ENCODE measurements around the gene GOLPH3L.
"Not testable (repeated sequence)": the region's sequence is repeated elsewhere in the genome, so short reads cannot be mapped to it uniquely, and the experiment has no call there.

GOLPH3L gene

DNA sequence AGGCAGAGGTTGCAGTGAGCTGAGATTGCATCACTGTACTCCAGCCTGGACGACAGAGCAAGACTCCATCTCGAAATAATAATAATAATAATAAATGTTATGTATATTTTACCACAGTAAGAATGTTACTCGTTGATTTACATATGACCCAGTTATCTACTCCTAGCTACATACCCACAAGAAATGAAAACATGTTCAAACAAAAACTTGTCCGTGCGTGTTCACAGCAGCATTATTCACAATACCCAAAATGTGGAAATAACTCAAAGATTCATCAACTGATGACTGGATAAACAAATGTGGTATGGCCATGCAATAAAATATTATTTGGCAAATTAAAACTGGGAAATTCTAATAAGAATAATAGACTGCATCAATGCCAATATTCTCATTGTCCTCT is 35.8 kb downstream of the GOLPH3L start:
- in situ Hi-C loops (cut with MboI; ENCODE audit: low pct_unique_long_range_greater_than_20kb, low sequenced_read_pairs, unreplicated experiment), result no loop called here
- DNase-seq (ENCODE audit: low spot score), result no peak
- TF ChIP-seq, protein P1, sequence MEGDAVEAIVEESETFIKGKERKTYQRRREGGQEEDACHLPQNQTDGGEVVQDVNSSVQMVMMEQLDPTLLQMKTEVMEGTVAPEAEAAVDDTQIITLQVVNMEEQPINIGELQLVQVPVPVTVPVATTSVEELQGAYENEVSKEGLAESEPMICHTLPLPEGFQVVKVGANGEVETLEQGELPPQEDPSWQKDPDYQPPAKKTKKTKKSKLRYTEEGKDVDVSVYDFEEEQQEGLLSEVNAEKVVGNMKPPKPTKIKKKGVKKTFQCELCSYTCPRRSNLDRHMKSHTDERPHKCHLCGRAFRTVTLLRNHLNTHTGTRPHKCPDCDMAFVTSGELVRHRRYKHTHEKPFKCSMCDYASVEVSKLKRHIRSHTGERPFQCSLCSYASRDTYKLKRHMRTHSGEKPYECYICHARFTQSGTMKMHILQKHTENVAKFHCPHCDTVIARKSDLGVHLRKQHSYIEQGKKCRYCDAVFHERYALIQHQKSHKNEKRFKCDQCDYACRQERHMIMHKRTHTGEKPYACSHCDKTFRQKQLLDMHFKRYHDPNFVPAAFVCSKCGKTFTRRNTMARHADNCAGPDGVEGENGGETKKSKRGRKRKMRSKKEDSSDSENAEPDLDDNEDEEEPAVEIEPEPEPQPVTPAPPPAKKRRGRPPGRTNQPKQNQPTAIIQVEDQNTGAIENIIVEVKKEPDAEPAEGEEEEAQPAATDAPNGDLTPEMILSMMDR (IDR thresholded peaks at IDR 0.05; ENCODE audit: extremely low read depth, insufficient read depth, missing control alignments), result no peak

DNA sequence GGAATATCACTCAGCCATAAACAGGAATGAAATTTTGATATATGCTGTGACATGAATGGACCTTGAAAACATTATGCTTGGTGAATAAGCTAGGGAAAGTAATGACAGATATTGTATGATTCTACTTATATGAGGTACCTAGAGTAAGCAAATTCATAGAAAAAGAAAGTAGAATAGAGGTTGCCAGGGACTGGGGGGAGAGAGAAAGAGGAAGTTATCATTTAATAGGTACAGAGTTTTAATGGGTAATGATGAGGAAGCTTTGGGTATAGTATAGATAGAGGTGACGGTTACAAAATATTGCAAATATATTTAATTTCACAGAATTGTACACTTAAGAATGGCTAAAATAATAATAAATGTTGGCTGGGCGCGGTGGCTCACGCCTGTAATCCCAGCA is 36.4 kb downstream of the GOLPH3L start:
- in situ Hi-C loops (cut with MboI; ENCODE audit: low pct_unique_long_range_greater_than_20kb, low sequenced_read_pairs, unreplicated experiment), result no loop called here
- TF ChIP-seq, protein P1 (IDR thresholded peaks at IDR 0.05; ENCODE audit: extremely low read depth, insufficient read depth, missing control alignments), result no peak
- DNase-seq (ENCODE audit: low spot score), result no peak

DNA sequence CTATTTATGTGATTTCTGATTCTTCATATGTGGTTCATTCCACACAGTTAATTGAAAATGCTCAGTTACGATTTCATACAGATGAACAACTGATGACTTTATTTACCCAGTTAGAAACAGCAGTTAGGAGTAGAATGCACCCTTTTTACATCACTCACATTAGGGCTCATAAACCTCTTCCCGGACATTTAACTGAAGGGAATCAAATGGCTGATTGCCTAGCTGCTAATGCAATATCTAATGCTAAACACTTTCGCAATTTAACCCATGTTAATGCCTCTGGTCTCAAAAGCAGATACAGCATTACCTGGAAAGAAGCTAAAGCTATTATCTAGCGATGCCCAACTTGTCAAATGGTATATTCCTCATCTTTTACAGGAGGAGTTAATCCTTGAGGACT is 39.9 kb downstream of the GOLPH3L start:
- in situ Hi-C loops (cut with MboI; ENCODE audit: low pct_unique_long_range_greater_than_20kb, low sequenced_read_pairs, unreplicated experiment); DNase-seq (ENCODE audit: low spot score): not testable (repeated sequence)

DNA sequence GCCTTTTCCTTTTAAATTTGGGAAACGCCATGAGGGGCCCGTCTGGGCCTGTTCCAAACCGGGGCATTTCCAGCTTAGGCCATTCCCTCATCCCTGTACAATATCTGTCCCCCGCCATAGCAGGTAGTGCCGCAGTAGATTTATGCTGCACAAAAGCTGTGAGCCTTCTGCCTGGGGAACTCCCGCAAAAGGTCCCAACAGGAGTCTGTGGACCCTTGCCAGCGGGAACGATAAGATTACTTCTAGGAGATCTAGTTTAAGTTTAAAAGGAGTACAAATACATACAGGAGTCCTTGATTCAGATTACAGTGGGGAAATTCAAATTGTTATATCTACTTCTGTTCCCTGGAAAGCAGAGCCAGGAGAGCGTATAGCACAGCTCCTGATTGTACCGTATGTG is 42.3 kb downstream of the GOLPH3L start:
- in situ Hi-C loops (cut with MboI; ENCODE audit: low pct_unique_long_range_greater_than_20kb, low sequenced_read_pairs, unreplicated experiment), result not testable (repeated sequence)

DNA sequence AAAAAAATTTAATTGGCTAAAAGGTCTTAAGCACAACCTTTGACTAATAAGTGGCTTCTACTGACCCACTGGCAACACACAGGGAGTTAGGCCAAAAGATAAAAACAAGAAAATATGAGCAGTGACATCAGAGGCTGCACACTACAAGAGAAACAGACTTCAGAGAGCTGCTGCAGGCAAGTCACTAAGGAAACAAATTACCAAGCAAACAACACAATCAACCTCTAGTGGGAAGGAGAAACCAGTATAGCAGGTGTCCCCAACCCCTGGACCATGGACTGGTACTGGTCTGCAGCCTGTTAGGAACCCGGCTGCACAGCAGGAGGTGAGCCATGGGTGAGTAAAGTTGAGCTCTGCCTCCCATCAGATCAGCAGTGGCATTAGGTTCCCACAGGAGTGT is 46.8 kb downstream of the GOLPH3L start:
- no peak for DNase-seq (ENCODE audit: low spot score)
- TF ChIP-seq, protein P1 (IDR thresholded peaks at IDR 0.05; ENCODE audit: extremely low read depth, insufficient read depth, missing control alignments), result no peak
- in situ Hi-C loops (cut with MboI; ENCODE audit: low pct_unique_long_range_greater_than_20kb, low sequenced_read_pairs, unreplicated experiment), result no loop called here

More for the DNA sequence above, 42.3 kb downstream of the GOLPH3L start:
- not testable (repeated sequence) for DNase-seq (ENCODE audit: low spot score)

DNA sequence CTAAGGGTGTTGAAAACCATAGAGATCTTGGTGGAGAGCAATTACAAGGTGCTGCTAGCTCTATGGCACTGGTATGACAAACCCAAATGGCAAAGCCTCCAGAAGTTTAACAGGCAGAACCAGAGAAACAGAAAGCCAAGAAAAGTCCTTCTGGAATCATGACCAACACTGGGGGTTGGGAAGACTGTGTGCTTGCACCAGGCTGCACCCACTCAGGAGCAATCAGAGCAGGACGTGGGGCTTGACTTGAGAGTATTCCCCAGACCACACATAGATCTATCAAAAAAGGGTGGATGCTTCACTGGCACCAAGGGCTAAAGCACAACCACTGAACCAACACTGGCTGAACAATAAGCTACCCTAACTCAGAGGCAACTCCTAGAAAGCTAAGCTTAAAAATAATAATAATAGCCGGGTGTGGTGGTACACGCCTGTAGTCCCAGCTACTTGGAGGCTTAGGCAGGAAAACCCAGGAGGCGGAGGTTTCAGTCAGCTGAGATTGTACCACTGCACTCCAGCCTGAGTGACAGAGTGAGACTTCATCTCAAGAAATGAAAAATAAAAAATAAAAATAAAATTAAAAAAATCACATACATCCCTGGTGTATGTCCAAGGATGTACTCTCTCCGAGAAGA is 47.4 kb downstream of the GOLPH3L start:
- TF ChIP-seq, protein P1 (IDR thresholded peaks at IDR 0.05; ENCODE audit: extremely low read depth, insufficient read depth, missing control alignments), result no peak
- in situ Hi-C loops (cut with MboI; ENCODE audit: low pct_unique_long_range_greater_than_20kb, low sequenced_read_pairs, unreplicated experiment), result no loop called here
- no peak for DNase-seq (ENCODE audit: low spot score)

DNA sequence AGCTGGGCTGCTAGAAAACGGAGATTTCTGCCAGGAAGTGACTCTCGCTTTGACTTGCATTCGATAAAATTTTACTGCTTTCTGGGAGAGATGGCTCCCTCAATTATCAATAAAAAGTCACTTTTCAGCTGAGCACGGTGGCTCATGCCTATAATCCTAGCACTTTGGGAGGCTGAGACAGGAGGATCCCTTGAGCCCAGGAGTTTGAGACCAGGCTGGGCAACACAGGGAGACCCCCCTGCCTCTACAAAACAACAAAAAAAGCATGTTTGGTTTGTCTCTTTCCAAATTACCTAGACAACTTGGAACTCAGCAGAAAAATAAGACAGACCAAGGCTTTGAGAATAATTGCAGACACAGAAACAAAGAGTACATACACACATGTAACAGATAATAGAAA is 54.7 kb downstream of the GOLPH3L start:
- in situ Hi-C loops (cut with MboI; ENCODE audit: low pct_unique_long_range_greater_than_20kb, low sequenced_read_pairs, unreplicated experiment), result no loop called here
- no peak for DNase-seq (ENCODE audit: low spot score)
- TF ChIP-seq, protein P1 (IDR thresholded peaks at IDR 0.05; ENCODE audit: extremely low read depth, insufficient read depth, missing control alignments), result no peak

DNA sequence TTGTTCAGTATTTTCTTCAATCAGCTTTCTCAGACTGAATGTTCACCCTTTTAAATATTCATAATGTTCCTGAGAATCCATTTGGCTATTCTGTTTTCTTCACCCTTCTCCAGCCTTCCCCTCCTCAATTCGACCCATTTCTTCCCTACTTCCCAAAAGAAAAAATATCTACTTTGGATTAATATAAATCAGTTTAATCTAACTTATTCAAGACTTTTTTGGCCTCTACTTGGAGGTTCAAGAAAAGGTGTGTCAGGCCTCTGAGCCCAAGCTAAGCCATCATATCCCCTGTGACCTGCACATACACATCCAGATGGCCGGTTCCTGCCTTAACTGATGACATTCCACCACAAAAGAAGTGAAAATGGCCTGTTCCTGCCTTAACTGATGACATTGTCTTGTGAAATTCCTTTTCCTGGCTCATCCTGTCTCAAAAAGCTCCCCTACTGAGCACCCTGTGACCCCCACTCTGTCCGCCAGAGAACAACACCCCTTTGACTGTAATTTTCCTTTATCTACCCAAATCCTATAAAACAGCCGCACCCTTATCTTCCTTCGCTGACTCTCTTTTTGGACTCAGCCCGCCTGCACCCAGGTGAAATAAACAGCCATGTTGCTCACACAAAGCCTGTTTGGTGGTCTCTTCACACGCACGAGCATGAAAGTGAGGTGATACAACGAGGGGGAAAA is 55.7 kb downstream of the GOLPH3L start:
- DNase-seq (ENCODE audit: low spot score); in situ Hi-C loops (cut with MboI; ENCODE audit: low pct_unique_long_range_greater_than_20kb, low sequenced_read_pairs, unreplicated experiment): not testable (repeated sequence)

DNA sequence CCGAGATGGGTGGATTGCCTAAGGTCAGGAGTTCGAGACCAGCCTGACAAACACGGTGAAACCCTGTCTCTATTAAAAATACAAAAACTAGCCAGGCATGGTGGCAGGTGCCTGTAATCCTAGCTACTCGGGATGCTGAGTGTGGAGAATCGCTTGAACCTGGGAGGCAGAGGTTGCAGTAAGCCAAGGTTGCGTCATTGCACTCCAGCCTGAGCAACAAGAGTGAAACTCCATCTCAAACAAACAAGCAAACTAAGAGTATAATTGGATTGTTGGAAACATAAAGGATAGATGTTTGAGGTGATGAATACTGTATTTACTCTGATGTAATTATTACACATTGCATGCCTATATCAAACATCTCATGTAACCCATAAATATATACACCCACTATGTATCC is 58.5 kb downstream of the GOLPH3L start:
- in situ Hi-C loops (cut with MboI; ENCODE audit: low pct_unique_long_range_greater_than_20kb, low sequenced_read_pairs, unreplicated experiment); DNase-seq (ENCODE audit: low spot score): not testable (repeated sequence)

DNA sequence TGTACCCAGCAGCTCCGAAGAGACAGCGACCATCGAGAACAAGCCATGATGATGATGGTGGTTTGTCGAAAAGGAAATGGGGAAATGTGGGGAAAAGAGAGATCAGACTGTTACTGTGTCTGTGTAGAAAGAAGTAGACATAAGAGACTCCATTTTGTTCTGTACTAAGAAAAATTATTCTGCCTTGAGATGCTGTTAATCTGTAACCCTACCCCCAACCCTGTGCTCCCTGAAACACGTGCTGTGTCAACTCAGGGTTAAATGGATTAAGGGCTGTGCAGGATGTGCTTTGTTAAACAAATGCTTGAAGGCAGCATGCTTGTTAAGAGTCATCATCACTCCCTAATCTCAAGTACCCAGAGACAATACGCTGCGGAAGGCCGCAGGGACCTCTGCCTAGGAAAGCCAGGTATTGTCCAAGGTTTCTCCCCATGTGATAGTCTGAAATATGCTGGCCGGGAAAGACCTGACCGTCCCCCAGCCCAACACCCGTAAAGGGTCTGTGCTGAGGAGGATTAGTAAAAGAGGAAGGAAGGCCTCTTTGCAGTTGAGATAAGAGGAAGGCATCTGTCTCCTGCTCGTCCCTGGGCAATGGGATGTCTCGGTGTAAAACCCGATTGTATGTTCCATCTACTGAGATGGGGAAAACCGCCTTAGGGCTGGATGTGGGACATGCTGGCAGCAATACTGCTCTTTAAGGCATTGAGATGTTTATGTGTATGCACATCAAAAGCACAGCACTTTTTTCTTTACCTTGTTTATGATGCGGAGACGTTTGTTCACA is 61.9 kb downstream of the GOLPH3L start:
- in situ Hi-C loops (cut with MboI; ENCODE audit: low pct_unique_long_range_greater_than_20kb, low sequenced_read_pairs, unreplicated experiment); DNase-seq (ENCODE audit: low spot score): not testable (repeated sequence)
